ENCODE results near the gene RASA3.

The RASA3 gene

GRCh38 chr13:113980489-113981064 lies 151.8 kb downstream of the RASA3 start:
- no peak overlapping the region for H3K9ac ChIP-seq (ENCODE audit: low read depth, low read length, poor library complexity, severe bottlenecking)
- peaks cover 22% of the 10 kb centered on the region; the same call in 1 of the 2 replicates for H3K36me3 ChIP-seq (ENCODE audit: insufficient read depth, low read length)
- no peaks in the 10 kb centered on the region for H3K27me3 ChIP-seq (ENCODE audit: insufficient read depth, low read length, poor library complexity, severe bottlenecking)
- TF ChIP-seq CTCF (conservative IDR thresholded peaks at IDR 0.05; ENCODE audit: low read length) (no peak), EZH2phosphoT487 (IDR thresholded peaks at IDR 0.05; ENCODE audit: borderline replicate concordance) (no peak)
- no peaks in the 10 kb centered on the region for H3K9me2 ChIP-seq (replicated peaks; ENCODE audit: low read depth, low read length)
- H4K20me1 ChIP-seq (ENCODE audit: insufficient read depth, low read length, poor library complexity, severe bottlenecking), result no peaks in the 10 kb centered on the region
- H3F3A ChIP-seq (ENCODE audit: low read depth), result no peaks in the 10 kb centered on the region
- no peaks in the 10 kb centered on the region for H3K4me1 ChIP-seq (ENCODE audit: insufficient read depth, low read length, poor library complexity, severe bottlenecking)
- no peak overlapping the region for H3K4me3 ChIP-seq (ENCODE audit: low read length, poor library complexity, severe bottlenecking)
- no peak overlapping the region for H3K4me2 ChIP-seq (ENCODE audit: low read depth, low read length, poor library complexity, severe bottlenecking)
- no peak overlapping the region for H2AFZ ChIP-seq (ENCODE audit: low read length)
- H3K79me2 ChIP-seq (ENCODE audit: insufficient read depth, low read length), result no peaks in the 10 kb centered on the region
- no peaks in the 10 kb centered on the region for H3K9me3 ChIP-seq (ENCODE audit: insufficient read depth, low read depth, low read length)

- H3K4me2 ChIP-seq (ENCODE audit: low read depth, low read length, poor library complexity, severe bottlenecking), result no peak overlapping the region
- H4K20me1 ChIP-seq (ENCODE audit: insufficient read depth, low read length, poor library complexity, severe bottlenecking), result no peaks in the 10 kb centered on the region
- H3K27me3 ChIP-seq (ENCODE audit: insufficient read depth, low read length, poor library complexity, severe bottlenecking), result no peaks in the 10 kb centered on the region
- no peak overlapping the region for H2AFZ ChIP-seq (ENCODE audit: low read length)
- TF ChIP-seq CTCF (conservative IDR thresholded peaks at IDR 0.05; ENCODE audit: low read length) (no peak), EZH2phosphoT487 (IDR thresholded peaks at IDR 0.05; ENCODE audit: borderline replicate concordance) (no peak)
- no peaks in the 10 kb centered on the region for H3F3A ChIP-seq (ENCODE audit: low read depth)
- H3K9me2 ChIP-seq (replicated peaks; ENCODE audit: low read depth, low read length), result no peaks in the 10 kb centered on the region
- no peaks in the 10 kb centered on the region for H3K4me1 ChIP-seq (ENCODE audit: insufficient read depth, low read length, poor library complexity, severe bottlenecking)
- no peak overlapping the region for H3K9ac ChIP-seq (ENCODE audit: low read depth, low read length, poor library complexity, severe bottlenecking)
- H3K4me3 ChIP-seq (ENCODE audit: low read length, poor library complexity, severe bottlenecking), result no peak overlapping the region
- peaks cover 24% of the 10 kb centered on the region; the same call in 1 of the 2 replicates for H3K36me3 ChIP-seq (ENCODE audit: insufficient read depth, low read length)
- no peaks in the 10 kb centered on the region for H3K79me2 ChIP-seq (ENCODE audit: insufficient read depth, low read length)
- H3K9me3 ChIP-seq (ENCODE audit: insufficient read depth, low read depth, low read length), result no peaks in the 10 kb centered on the region
Measured at GRCh38 chr13:113979791-113980471, 152.5 kb downstream of the RASA3 start.

- Histone ChIP-seq H3K79me2 (ENCODE audit: insufficient read depth, low read length) (no peaks in the 10 kb centered on the region), H4K20me1 (ENCODE audit: insufficient read depth, low read length, poor library complexity, severe bottlenecking) (no peaks in the 10 kb centered on the region), H2AFZ (ENCODE audit: low read length) (no peak overlapping the region), H3K36me3 (ENCODE audit: insufficient read depth, low read length) (peaks cover 25% of the 10 kb centered on the region; the same call in 1 of the 2 replicates), H3K9ac (ENCODE audit: low read depth, low read length, poor library complexity, severe bottlenecking) (no peak overlapping the region), H3K9me3 (ENCODE audit: insufficient read depth, low read depth, low read length) (no peaks in the 10 kb centered on the region), H3K27me3 (ENCODE audit: insufficient read depth, low read length, poor library complexity, severe bottlenecking) (no peaks in the 10 kb centered on the region), H3F3A (ENCODE audit: low read depth) (no peaks in the 10 kb centered on the region), H3K9me2 (replicated peaks; ENCODE audit: low read depth, low read length) (no peaks in the 10 kb centered on the region), H3K4me3 (ENCODE audit: low read length, poor library complexity, severe bottlenecking) (no peak overlapping the region), H3K4me1 (ENCODE audit: insufficient read depth, low read length, poor library complexity, severe bottlenecking) (no peaks in the 10 kb centered on the region), H3K4me2 (ENCODE audit: low read depth, low read length, poor library complexity, severe bottlenecking) (no peak overlapping the region)
- TF ChIP-seq EZH2phosphoT487 (IDR thresholded peaks at IDR 0.05; ENCODE audit: borderline replicate concordance) (no peak), CTCF (conservative IDR thresholded peaks at IDR 0.05; ENCODE audit: low read length) (no peak)
Measured at GRCh38 chr13:113978741-113979481, 153.5 kb downstream of the RASA3 start.
